HepG2 (cell line): ENCODE data around the gene GAPDH. TPM values are rescaled to one million over a fixed set of nuclear protein-coding genes. Genes with fewer than 3 reads are reported as not detected.

Experiments used
- ATAC-seq: fragments of 200-7000 bp; cut with Tn5 transposase; 3 replicates; pipeline ENCODE4 v1.9.1; 2020; ENCODE audit warnings: mild to moderate bottlenecking, moderate library complexity
- BruUV-seq: library from RNA; stranded (reverse); fragments of 400-500 nt; replicated peaks from 2 replicates; lab custom pipeline; 2021; lab: Mats Ljungman, UMichigan
- CTCF ChIA-PET: fragments of 300-600 bp; formaldehyde crosslinking; extraction: SDS; loops from one replicate; lab custom pipeline; 2021; ENCODE audit warnings: low total read pairs, inconsistent platforms, low intra/inter-chr PET ratio; lab: Yijun Ruan, JAX
- POLR2A ChIA-PET: fragments of 350-600 bp; sonication (Branson Sonifier 250); formaldehyde crosslinking; loops from one replicate; lab custom pipeline; 2020; ENCODE audit warnings: antibody characterized with exemption, inconsistent platforms; lab: Yijun Ruan, JAX
- DNase-seq: peaks from one replicate; pipeline ENCODE4 v3.0.0-alpha.2; 2015; ENCODE audit warnings: low spot score
- FAIRE-seq: peaks from 3 replicates; lab custom pipeline; 2011; peaks lifted over from hg19 to GRCh38; lab: Jason Lieb, UNC
- H2AFZ ChIP-seq: one replicate; pipeline ENCODE4 v1.6.1; 2011; ENCODE audit warnings: low read length, inconsistent platforms
- H3K27ac ChIP-seq: fragments of 300-600 bp; 3 replicates; pipeline ENCODE4 v1.8.0; 2011; ENCODE audit warnings: mixed run types, mild to moderate bottlenecking, mixed read lengths, low read length, inconsistent platforms; ENCODE audit not compliant: insufficient read depth; ENCODE audit errors: extremely low read length
- H3K27me3 ChIP-seq, 2 experiments: fragments of 200-600 bp in 1 of 2; 2 replicates in 1 of 2; 3 replicates in 1 of 2; pipeline versions ENCODE4 v1.6.0 to v1.8.0; 2011; ENCODE audit warnings: low read length in 2 of 2, mild to moderate bottlenecking in 2 of 2, moderate library complexity in 2 of 2, inconsistent platforms in 1 of 2; ENCODE audit not compliant: insufficient read depth in 2 of 2, control insufficient read depth in 1 of 2
- H3K36me3 ChIP-seq, 2 experiments: fragments of 200-600 bp in 1 of 2; replicated peaks in 1 of 2; 2 replicates in 1 of 2; 3 replicates in 1 of 2; pipeline versions ENCODE4 v1.5.1 to v1.8.0; 2011; ENCODE audit warnings: low read length in 2 of 2, inconsistent platforms in 1 of 2; ENCODE audit not compliant: insufficient read depth in 2 of 2, control insufficient read depth in 1 of 2
- H3K4me1 ChIP-seq: 2 replicates; pipeline ENCODE4 v1.5.1; 2012; ENCODE audit warnings: low read length, inconsistent platforms; ENCODE audit not compliant: insufficient read depth
- H3K4me2 ChIP-seq: 2 replicates; pipeline ENCODE4 v1.6.0; 2011; ENCODE audit warnings: low read depth, low read length, inconsistent platforms
- H3K4me3 ChIP-seq, 3 experiments: fragments of 200-600 bp in 1 of 3; sonication (generic), shearing (Covaris generic) in 1 of 3; replicated peaks in 1 of 3; 2 replicates each; pipeline ENCODE4 v1.5.1; 2011 to 2016; ENCODE audit warnings: low read length in 3 of 3, inconsistent platforms in 2 of 3, low read depth in 2 of 3, mild to moderate bottlenecking in 2 of 3, control low read depth in 1 of 3, mixed read lengths in 1 of 3; ENCODE audit not compliant: insufficient read depth in 1 of 3
- H3K79me2 ChIP-seq: one replicate; pipeline ENCODE4 v1.6.1; 2011; ENCODE audit warnings: low read length, inconsistent platforms; ENCODE audit not compliant: insufficient read depth
- H3K9ac ChIP-seq: 2 replicates; pipeline ENCODE4 v1.6.0; 2011; ENCODE audit warnings: mild to moderate bottlenecking, low read depth, low read length, inconsistent platforms; ENCODE audit not compliant: insufficient read depth
- H3K9me3 ChIP-seq: 2 replicates; pipeline ENCODE4 v1.5.1; 2012; ENCODE audit warnings: mild to moderate bottlenecking, low read length
- H4K20me1 ChIP-seq: 2 replicates; pipeline ENCODE4 v1.6.0; 2011; ENCODE audit warnings: inconsistent platforms, mild to moderate bottlenecking, low read length, moderate library complexity; ENCODE audit not compliant: insufficient read depth
- BRD4 ChIP-seq: sonication (generic); formaldehyde crosslinking; IDR thresholded peaks from 2 replicates; pipeline ENCODE4 v1.4.0; 2020; ENCODE audit warnings: missing genetic modification reagents
- CHD4 ChIP-seq: fragments of 200-600 bp; sonication (generic); IDR thresholded peaks from 2 replicates; pipeline ENCODE4 v1.7.0; 2017; ENCODE audit warnings: mild to moderate bottlenecking, low read length, borderline replicate concordance
- CREB1 ChIP-seq, 2 experiments: fragments of 450-650 bp in 1 of 2; IDR thresholded peaks; 2 replicates each; pipeline ENCODE4 v1.6.1; 2016 to 2017; ENCODE audit warnings: control low read depth in 1 of 2, mild to moderate bottlenecking in 1 of 2, missing compliant biosample characterization in 1 of 2, missing genetic modification characterization in 1 of 2
- FIP1L1 ChIP-seq: fragments of 200-400 bp; formaldehyde crosslinking; IDR thresholded peaks from 2 replicates; pipeline ENCODE4 v1.6.1; 2018; ENCODE audit warnings: low read depth, mild to moderate bottlenecking, low read length, moderate library complexity, borderline replicate concordance; ENCODE audit not compliant: insufficient read depth
- HNRNPUL1 ChIP-seq: fragments of 200-400 bp; formaldehyde crosslinking; IDR thresholded peaks from 2 replicates; pipeline ENCODE4 v1.6.1; 2017; ENCODE audit warnings: low read depth, mild to moderate bottlenecking, low read length, moderate library complexity
- KLF6 ChIP-seq: IDR thresholded peaks from 2 replicates; pipeline ENCODE4 v1.8.0; 2016; ENCODE audit warnings: missing biosample characterization, missing genetic modification reagents
- NFRKB ChIP-seq: fragments of 450-650 bp; IDR thresholded peaks from 2 replicates; pipeline ENCODE4 v1.6.1; 2017
- PAF1 ChIP-seq: IDR thresholded peaks from 2 replicates; pipeline ENCODE4 v1.6.1; 2016; ENCODE audit warnings: missing genetic modification reagents, missing compliant biosample characterization
- RARA ChIP-seq: IDR thresholded peaks from 2 replicates; pipeline ENCODE4 v1.6.1; 2016; ENCODE audit warnings: missing genetic modification reagents, missing compliant biosample characterization
- REXO4 ChIP-seq: sonication (generic); formaldehyde crosslinking; IDR thresholded peaks from 2 replicates; pipeline ENCODE4 v1.8.0; 2022; ENCODE audit warnings: missing genetic modification reagents, mild to moderate bottlenecking, borderline replicate concordance
- SYNCRIP ChIP-seq: fragments of 200-400 bp; formaldehyde crosslinking; IDR thresholded peaks from 2 replicates; pipeline ENCODE4 v1.6.1; 2018; ENCODE audit warnings: mild to moderate bottlenecking, low read depth, low read length; ENCODE audit not compliant: insufficient read depth
- TMF1 ChIP-seq: sonication (generic); formaldehyde crosslinking; IDR thresholded peaks from 2 replicates; pipeline ENCODE4 v1.8.1; 2022; ENCODE audit warnings: low read depth, missing genetic modification reagents
- ZNF570 ChIP-seq: sonication (generic); formaldehyde crosslinking; IDR thresholded peaks from 2 replicates; pipeline ENCODE4 v1.4.0; 2020; ENCODE audit warnings: mild to moderate bottlenecking, missing genetic modification reagents, borderline replicate concordance
- ZNF616 ChIP-seq: sonication (generic); formaldehyde crosslinking; IDR thresholded peaks from 2 replicates; pipeline ENCODE4 v1.5.0; 2020; ENCODE audit warnings: low read depth, mild to moderate bottlenecking, missing genetic modification reagents
- ZNF780A ChIP-seq: sonication (generic); formaldehyde crosslinking; IDR thresholded peaks from 2 replicates; pipeline ENCODE4 v1.8.0; 2022; ENCODE audit warnings: mild to moderate bottlenecking, missing genetic modification reagents, moderate library complexity
- WGBS: methylation state at CpG from one replicate; pipeline ENCODE4 v1.1.6; 2017; ENCODE audit warnings: low lambda C conversion rate; 5-methylcytosine and 5-hydroxymethylcytosine counted together
- in situ Hi-C: cut with HindIII; loops from 2 replicates; pipeline ENCODE4 v1.10.0; 2017; ENCODE audit warnings: low pct_unique_long_range_greater_than_20kb; ENCODE audit not compliant: extremely low pct_ligation_motif_present
- intact Hi-C: fragments of 100-400 bp; cut with micrococcal nuclease; formaldehyde crosslinking; loops from one replicate; pipeline ENCODE4 v1.10.0; 2022; ENCODE audit not compliant: unreplicated experiment
- polyA plus RNA-seq, 8 experiments: library from polyadenylated mRNA; depleted of rRNA in 3 of 8; stranded (reverse) in 7 of 8; unstranded in 1 of 8; fragments of >200 nt; fragmentation: Illumina TruSeq in 4 of 8; extraction: Trizol in 4 of 8; gene quantifications; 2 replicates each; pipeline versions ENCODE4 v1.2.1 to v1.2.3, GENCODE V29; 2011 to 2016; ENCODE audit warnings: low read depth in 4 of 8, missing spikeins in 1 of 8, mixed read lengths in 1 of 8; ENCODE audit not compliant: insufficient read depth in 1 of 8
- total RNA-seq, 5 experiments: library from RNA; depleted of rRNA; stranded (reverse); fragments of >200 nt; fragmentation: Illumina TruSeq; extraction: Trizol; gene quantifications; 2 replicates each; pipeline ENCODE4 v1.2.3, GENCODE V29; 2016; ENCODE audit warnings: low read depth in 1 of 5
- TF ChIP-seq, protein P1 (sequence below): fragments of 450-650 bp; IDR thresholded peaks from 2 replicates; pipeline ENCODE4 v1.6.1; 2016
- TF ChIP-seq, protein P2 (sequence below): sonication (generic); formaldehyde crosslinking; IDR thresholded peaks from 2 replicates; pipeline ENCODE4 v1.4.0; 2020; ENCODE audit warnings: missing genetic modification reagents, borderline replicate concordance
- TF ChIP-seq, protein P3 (sequence below): sonication (generic); formaldehyde crosslinking; IDR thresholded peaks from 2 replicates; pipeline ENCODE4 v1.8.1; 2023; ENCODE audit warnings: missing genetic modification reagents, mild to moderate bottlenecking, borderline replicate concordance

GAPDH gene
- total and polyA plus RNA-seq, 2 of the 13 experiments (the other 11 are each of a cell fraction or from before 2014, with no cell fraction given): 3,038 to 12,722 TPM

- TF ChIP-seq ZNF616 (CRISPR knock-in tag) (no peak; the same call in 1 of the 2 replicates), HNRNPUL1 (no peak), FIP1L1 (no peak; the same call in 1 of the 2 replicates), BRD4 (CRISPR knock-in tag) (0 out of 2 replicates have a peak, but pooled peaks have one; percentile 16)
Measured at GRCh38 chr12:6492838-6493496, 41.4 kb upstream of the GAPDH start, which contains the start of gene MRPL51 (continued).

GRCh38 chr12:6493497-6494257 lies 40.6 kb upstream of the GAPDH start, which contains the start of gene NCAPD2:
NCAPD2 (plus strand) TSS chr12:6494102; CDS start chr12:6495099, 997 bp downstream.
- intact Hi-C loops: loop anchor here (1.0 to 2.0 kb wide), 2 partner anchors 39 to 70 kb away; no protein-coding TSS in a partner anchor
- no peak for TF ChIP-seq SYNCRIP
- no peak for TF ChIP-seq ZNF570
- peak; percentile 51 for TF ChIP-seq TMF1 (CRISPR knock-in tag)
- TF ChIP-seq RARA: no peak
- no peak for TF ChIP-seq REXO4 (CRISPR knock-in tag)
- TF ChIP-seq, protein P1, sequence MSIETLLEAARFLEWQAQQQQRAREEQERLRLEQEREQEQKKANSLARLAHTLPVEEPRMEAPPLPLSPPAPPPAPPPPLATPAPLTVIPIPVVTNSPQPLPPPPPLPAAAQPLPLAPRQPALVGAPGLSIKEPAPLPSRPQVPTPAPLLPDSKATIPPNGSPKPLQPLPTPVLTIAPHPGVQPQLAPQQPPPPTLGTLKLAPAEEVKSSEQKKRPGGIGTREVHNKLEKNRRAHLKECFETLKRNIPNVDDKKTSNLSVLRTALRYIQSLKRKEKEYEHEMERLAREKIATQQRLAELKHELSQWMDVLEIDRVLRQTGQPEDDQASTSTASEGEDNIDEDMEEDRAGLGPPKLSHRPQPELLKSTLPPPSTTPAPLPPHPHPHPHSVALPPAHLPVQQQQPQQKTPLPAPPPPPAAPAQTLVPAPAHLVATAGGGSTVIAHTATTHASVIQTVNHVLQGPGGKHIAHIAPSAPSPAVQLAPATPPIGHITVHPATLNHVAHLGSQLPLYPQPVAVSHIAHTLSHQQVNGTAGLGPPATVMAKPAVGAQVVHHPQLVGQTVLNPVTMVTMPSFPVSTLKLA: peak; percentile 28
- no peak for TF ChIP-seq NFRKB
- TF ChIP-seq, protein P2, sequence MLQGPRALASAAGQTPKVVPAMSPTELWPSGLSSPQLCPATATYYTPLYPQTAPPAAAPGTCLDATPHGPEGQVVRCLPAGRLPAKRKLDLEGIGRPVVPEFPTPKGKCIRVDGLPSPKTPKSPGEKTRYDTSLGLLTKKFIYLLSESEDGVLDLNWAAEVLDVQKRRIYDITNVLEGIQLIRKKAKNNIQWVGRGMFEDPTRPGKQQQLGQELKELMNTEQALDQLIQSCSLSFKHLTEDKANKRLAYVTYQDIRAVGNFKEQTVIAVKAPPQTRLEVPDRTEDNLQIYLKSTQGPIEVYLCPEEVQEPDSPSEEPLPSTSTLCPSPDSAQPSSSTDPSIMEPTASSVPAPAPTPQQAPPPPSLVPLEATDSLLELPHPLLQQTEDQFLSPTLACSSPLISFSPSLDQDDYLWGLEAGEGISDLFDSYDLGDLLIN (CRISPR knock-in tag): peak; percentile 90; the same call in 1 of the 2 replicates
- TF ChIP-seq CREB1 (IDR thresholded peaks at IDR 0.05): peak; percentile 21; the same call in 1 of the 2 replicates
- TF ChIP-seq CREB1 (CRISPR knock-in tag; IDR thresholded peaks at IDR 0.05): no peak
- TF ChIP-seq KLF6: no peak
- TF ChIP-seq, protein P3, sequence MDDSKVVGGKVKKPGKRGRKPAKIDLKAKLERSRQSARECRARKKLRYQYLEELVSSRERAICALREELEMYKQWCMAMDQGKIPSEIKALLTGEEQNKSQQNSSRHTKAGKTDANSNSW: 0 out of 2 replicates have a peak, but pooled peaks have one; percentile 87
- TF ChIP-seq PAF1 (CRISPR knock-in tag): no peak
- TF ChIP-seq ZNF780A (CRISPR knock-in tag): no peak
- TF ChIP-seq CHD4: 0 out of 2 replicates have a peak, but pooled peaks have one; percentile 45

More at GRCh38 chr12:6493497-6494257, 40.6 kb upstream of the GAPDH start, which contains the start of gene NCAPD2:
- Histone ChIP-seq H3K79me2 (peaks cover 44% of the 10 kb centered on the region), H3K4me3 (peak within 1 kb of the TSS; percentile 80 to 83 (median 81)), H3K36me3 (peaks cover 4 to 35% of the 10 kb centered on the region in 2 experiments; a peak in 3 of 5 replicates), H3K4me2 (peak within 1 kb of the TSS; percentile 97), H3K27me3 (no peaks in the 10 kb centered on the region; a peak in 1 of 5 replicates), H3K27ac (peak within 1 kb of the TSS; percentile 98), H3K9me3 (no peaks in the 10 kb centered on the region), H3K9ac (peak within 1 kb of the TSS; percentile 94), H2AFZ (no peak within 1 kb of the TSS), H4K20me1 (peaks cover 7% of the 10 kb centered on the region), H3K4me1 (peaks cover 38% of the 10 kb centered on the region)
- ATAC-seq: peak; percentile 94
- BruUV-seq: no TSS peak
- 4% methylated on average over 17 of the region's 49 CpGs for WGBS
- CTCF ChIA-PET: no interaction called here
- DNase-seq: peak; percentile 94
- peak; percentile 26 for FAIRE-seq
- POLR2A ChIA-PET: interaction anchor here (0.7 to 2.1 kb wide), 22 partner anchors 8 to 298 kb away, joined by 3 to 38 read pairs (median 5); partner anchors contain the start of genes COPS7A, GAPDH, LTBR and NOP2
- in situ Hi-C loops: no loop called here
